H9 (cell line): ENCODE measurements around the gene DLL4. TPM values are rescaled to one million over a fixed set of nuclear protein-coding genes. Genes with fewer than 3 reads are reported as not detected.

Source experiments
- DNase-seq: peaks from one replicate; pipeline ENCODE4 v3.0.0-alpha.2; 2017
- H2AFZ ChIP-seq: one replicate; pipeline ENCODE4 v1.6.1; 2013; ENCODE audit warnings: mild to moderate bottlenecking, low read length, control low read depth, moderate library complexity
- H2AK5ac ChIP-seq: 2 replicates; pipeline ENCODE4 v1.6.1; 2013; ENCODE audit warnings: low read length, control low read depth, mixed read lengths; ENCODE audit not compliant: insufficient read length
- H2BK120ac ChIP-seq: one replicate; pipeline ENCODE4 v1.6.1; 2013; ENCODE audit warnings: low read depth, mild to moderate bottlenecking, low read length, control low read depth, inconsistent platforms; ENCODE audit not compliant: poor library complexity, severe bottlenecking
- H2BK12ac ChIP-seq: 2 replicates; pipeline ENCODE4 v1.6.1; 2013; ENCODE audit warnings: low read length, control low read depth, mixed read lengths, low read depth; ENCODE audit not compliant: insufficient read length
- H2BK15ac ChIP-seq: 2 replicates; pipeline ENCODE4 v1.6.1; 2013; ENCODE audit warnings: low read depth, low read length, control low read depth
- H2BK20ac ChIP-seq: one replicate; pipeline ENCODE4 v1.6.1; 2013; ENCODE audit warnings: low read depth, mild to moderate bottlenecking, low read length, control low read depth, inconsistent platforms; ENCODE audit not compliant: poor library complexity, severe bottlenecking
- H2BK5ac ChIP-seq: 2 replicates; pipeline ENCODE4 v1.6.1; 2013; ENCODE audit warnings: low read length, control low read depth, mixed read lengths; ENCODE audit not compliant: insufficient read length
- H3K14ac ChIP-seq: 2 replicates; pipeline ENCODE4 v1.6.1; 2013; ENCODE audit warnings: low read length, control low read depth; ENCODE audit not compliant: insufficient read depth
- H3K18ac ChIP-seq: 2 replicates; pipeline ENCODE4 v1.6.1; 2013; ENCODE audit warnings: low read depth, mild to moderate bottlenecking, mixed read lengths, low read length, control low read depth; ENCODE audit not compliant: insufficient read length
- H3K23ac ChIP-seq: 2 replicates; pipeline ENCODE4 v1.6.1; 2013; ENCODE audit warnings: low read length, control low read depth, mixed read lengths, low read depth; ENCODE audit not compliant: insufficient read length
- H3K23me2 ChIP-seq: 2 replicates; pipeline ENCODE4 v1.6.1; 2013; ENCODE audit warnings: low read depth, mild to moderate bottlenecking, mixed read lengths, low read length, control low read depth; ENCODE audit not compliant: insufficient read length, poor library complexity, severe bottlenecking
- H3K27ac ChIP-seq: 2 replicates; pipeline ENCODE4 v1.5.1; 2013; ENCODE audit warnings: low read length, control low read depth, mixed read lengths, low read depth; ENCODE audit not compliant: insufficient read length
- H3K27me3 ChIP-seq: 2 replicates; pipeline ENCODE4 v1.6.1; 2013; ENCODE audit warnings: low read length, control low read depth, inconsistent platforms; ENCODE audit not compliant: insufficient read depth
- H3K4ac ChIP-seq: 2 replicates; pipeline ENCODE4 v1.6.1; 2013; ENCODE audit warnings: low read depth, mild to moderate bottlenecking, control low read depth, inconsistent platforms, low read length, moderate library complexity
- H3K4me1 ChIP-seq: 2 replicates; pipeline ENCODE4 v1.6.1; 2013; ENCODE audit warnings: low read length, control low read depth, inconsistent platforms; ENCODE audit not compliant: insufficient read depth
- H3K4me2 ChIP-seq: 2 replicates; pipeline ENCODE4 v1.6.1; 2013; ENCODE audit warnings: low read length, control low read depth, mixed read lengths; ENCODE audit not compliant: insufficient read length, insufficient read depth
- H3K56ac ChIP-seq: 2 replicates; pipeline ENCODE4 v1.6.1; 2013; ENCODE audit warnings: low read depth, mild to moderate bottlenecking, mixed read lengths, low read length, control low read depth; ENCODE audit not compliant: insufficient read length
- H3K79me1 ChIP-seq: 2 replicates; pipeline ENCODE4 v1.6.1; 2013; ENCODE audit warnings: low read depth, mild to moderate bottlenecking, moderate library complexity, low read length, control low read depth, inconsistent platforms; ENCODE audit not compliant: insufficient read depth, poor library complexity, severe bottlenecking
- H3K79me2 ChIP-seq: 2 replicates; pipeline ENCODE4 v1.6.1; 2013; ENCODE audit warnings: low read length, control low read depth, inconsistent platforms; ENCODE audit not compliant: insufficient read depth
- H3K9ac ChIP-seq: 2 replicates; pipeline ENCODE4 v1.6.1; 2013; ENCODE audit warnings: low read length, control low read depth, mixed read lengths; ENCODE audit not compliant: insufficient read length; ENCODE audit errors: extremely low read depth
- H3K9me3 ChIP-seq: one replicate; pipeline ENCODE4 v1.6.1; 2013; ENCODE audit warnings: low read depth, low read length, inconsistent platforms; ENCODE audit not compliant: control insufficient read depth
- H3T11ph ChIP-seq: one replicate; pipeline ENCODE4 v1.6.1; 2013; ENCODE audit warnings: mild to moderate bottlenecking, low read length, control low read depth, inconsistent platforms
- H4K20me1 ChIP-seq: one replicate; pipeline ENCODE4 v1.6.1; 2013; ENCODE audit not compliant: control insufficient read depth, insufficient read length, insufficient read depth
- H4K5ac ChIP-seq: 2 replicates; pipeline ENCODE4 v1.6.1; 2013; ENCODE audit warnings: low read depth, mild to moderate bottlenecking, mixed read lengths, low read length, control low read depth; ENCODE audit not compliant: insufficient read length
- H4K8ac ChIP-seq: replicated peaks from 2 replicates; pipeline ENCODE4 v1.6.1; 2013; ENCODE audit warnings: low read length, control low read depth, mixed read lengths, low read depth; ENCODE audit not compliant: insufficient read length
- H4K91ac ChIP-seq: 2 replicates; pipeline ENCODE4 v1.6.1; 2013; ENCODE audit warnings: low read depth, mild to moderate bottlenecking, moderate library complexity, mixed read lengths, low read length, control low read depth; ENCODE audit not compliant: insufficient read length
- H3K27ac Mint-ChIP-seq, 3 experiments: 2 replicates in 2 of 3; 3 replicates in 1 of 3; pipeline ENCODE4 v1.8.0; 2020 to 2021; ENCODE audit warnings: mixed read lengths in 3 of 3, mild to moderate bottlenecking in 1 of 3, moderate library complexity in 1 of 3
- H3K27me3 Mint-ChIP-seq: 2 replicates; pipeline ENCODE4 v1.8.0; 2021; ENCODE audit warnings: low read depth, mild to moderate bottlenecking, moderate library complexity, mixed read lengths
- H3K36me3 Mint-ChIP-seq, 3 experiments: 2 replicates in 2 of 3; 3 replicates in 1 of 3; pipeline ENCODE4 v1.8.0; 2020 to 2021; ENCODE audit warnings: low read depth in 3 of 3, mixed read lengths in 3 of 3; ENCODE audit not compliant: insufficient read depth in 1 of 3
- H3K4me1 Mint-ChIP-seq, 2 experiments: 2 replicates each; pipeline ENCODE4 v1.8.0; 2020; ENCODE audit warnings: mixed read lengths in 2 of 2
- H3K4me3 Mint-ChIP-seq, 2 experiments: 2 replicates in 1 of 2; 3 replicates in 1 of 2; pipeline ENCODE4 v1.8.0; 2020 to 2021; ENCODE audit warnings: mild to moderate bottlenecking in 2 of 2, mixed read lengths in 2 of 2, moderate library complexity in 1 of 2
- H3K9me3 Mint-ChIP-seq, 2 experiments: 2 replicates in 1 of 2; 3 replicates in 1 of 2; pipeline ENCODE4 v1.8.0; 2020; ENCODE audit warnings: mild to moderate bottlenecking in 2 of 2, mixed read lengths in 2 of 2, moderate library complexity in 1 of 2
- WGBS: extraction: QIAGEN DNeasy Blood & Tissue Kit; methylation state at CpG from one replicate; pipeline ENCODE4 v1.1.7; 2013; ENCODE audit warnings: missing lambda C conversion rate, low lambda C conversion rate, mixed read lengths; ENCODE audit not compliant: insufficient read length; ENCODE audit errors: extremely low coverage; 5-methylcytosine and 5-hydroxymethylcytosine counted together
- total RNA-seq: library from RNA; stranded (reverse); gene quantifications from 2 replicates; pipeline ENCODE4 v1.2.1, GENCODE V29; 2021
- TF ChIP-seq, protein P1 (sequence below): fragments of 200-600 bp; sonication (generic); conservative IDR thresholded peaks from 3 replicates; pipeline ENCODE4 v1.8.0; 2021; ENCODE audit warnings: antibody characterized with exemption, mild to moderate bottlenecking

The DLL4 gene
- total RNA-seq, 1 experiment from 2014 or later = 0.28 TPM

DNA sequence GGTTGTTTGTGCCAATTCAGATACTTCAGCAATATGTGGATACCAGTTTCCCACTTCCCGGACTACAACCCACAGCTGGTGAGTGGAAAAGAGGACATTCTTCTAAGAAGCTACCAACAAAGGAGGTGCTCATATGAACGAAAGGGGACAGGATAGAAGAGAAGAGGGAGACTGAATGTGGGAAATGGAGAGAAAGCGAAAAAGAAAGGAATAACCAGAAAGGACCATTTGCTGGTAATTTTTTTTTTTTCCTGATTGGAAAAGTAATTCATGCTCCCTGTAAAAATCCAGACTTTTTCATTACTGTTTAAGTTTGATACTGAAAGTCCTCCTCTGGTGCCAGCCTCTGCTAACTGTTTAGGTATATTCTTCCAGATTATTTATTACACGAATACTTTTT, 22.6 kb downstream of the DLL4 start:
- Histone ChIP-seq H4K8ac (no peak overlapping the region), H3K9me3 (no peaks in the 10 kb centered on the region), H3K4me2 (no peak overlapping the region), H3K23me2 (peaks cover 18% of the 10 kb centered on the region), H3K23ac (no peak overlapping the region), H4K5ac (no peak overlapping the region), H2AK5ac (no peak overlapping the region), H3K79me2 (no peaks in the 10 kb centered on the region; the same call in 1 of the 2 replicates), H3T11ph (no peak overlapping the region), H3K79me1 (no peaks in the 10 kb centered on the region), H2BK5ac (no peak overlapping the region), H3K18ac (no peak overlapping the region), H3K27me3 (no peaks in the 10 kb centered on the region), H3K56ac (no peak overlapping the region), H2BK120ac (no peak overlapping the region), H4K20me1 (no peaks in the 10 kb centered on the region), H3K4me1 (peaks cover 5% of the 10 kb centered on the region; the same call in 1 of the 2 replicates), H2BK12ac (no peak overlapping the region), H2BK20ac (no peak overlapping the region), H3K14ac (no peak overlapping the region), H2AFZ (no peak overlapping the region), H3K4ac (no peak overlapping the region), H4K91ac (no peak overlapping the region), H2BK15ac (no peak overlapping the region), H3K27ac (no peak overlapping the region), H3K9ac (no peak overlapping the region)
- Mint-ChIP-seq H3K27me3 (peaks cover 6% of the 10 kb centered on the region), H3K4me1 (peaks cover 40 to 58% of the 10 kb centered on the region in 2 experiments), H3K4me3 (peak overlapping the region; percentile 87 to 96), H3K27ac (peak overlapping the region; percentile 86 to 99 (median 98); a peak in 4 of 7 replicates), H3K36me3 (peaks cover 18 to 29% (median 28%) of the 10 kb centered on the region in 3 experiments), H3K9me3 (no peaks in the 10 kb centered on the region; a peak in 1 of 5 replicates)
- no peak for DNase-seq
- TF ChIP-seq, protein P1, sequence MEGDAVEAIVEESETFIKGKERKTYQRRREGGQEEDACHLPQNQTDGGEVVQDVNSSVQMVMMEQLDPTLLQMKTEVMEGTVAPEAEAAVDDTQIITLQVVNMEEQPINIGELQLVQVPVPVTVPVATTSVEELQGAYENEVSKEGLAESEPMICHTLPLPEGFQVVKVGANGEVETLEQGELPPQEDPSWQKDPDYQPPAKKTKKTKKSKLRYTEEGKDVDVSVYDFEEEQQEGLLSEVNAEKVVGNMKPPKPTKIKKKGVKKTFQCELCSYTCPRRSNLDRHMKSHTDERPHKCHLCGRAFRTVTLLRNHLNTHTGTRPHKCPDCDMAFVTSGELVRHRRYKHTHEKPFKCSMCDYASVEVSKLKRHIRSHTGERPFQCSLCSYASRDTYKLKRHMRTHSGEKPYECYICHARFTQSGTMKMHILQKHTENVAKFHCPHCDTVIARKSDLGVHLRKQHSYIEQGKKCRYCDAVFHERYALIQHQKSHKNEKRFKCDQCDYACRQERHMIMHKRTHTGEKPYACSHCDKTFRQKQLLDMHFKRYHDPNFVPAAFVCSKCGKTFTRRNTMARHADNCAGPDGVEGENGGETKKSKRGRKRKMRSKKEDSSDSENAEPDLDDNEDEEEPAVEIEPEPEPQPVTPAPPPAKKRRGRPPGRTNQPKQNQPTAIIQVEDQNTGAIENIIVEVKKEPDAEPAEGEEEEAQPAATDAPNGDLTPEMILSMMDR = no peak
- no CpG with 5 or more reads among the region's 4 CpGs for WGBS
